ENCODE data around the gene ARHGEF39.

GRCh38 chr9:35649431-35650340, 15.3 kb downstream of the ARHGEF39 start:
- TF ChIP-seq, protein P1, sequence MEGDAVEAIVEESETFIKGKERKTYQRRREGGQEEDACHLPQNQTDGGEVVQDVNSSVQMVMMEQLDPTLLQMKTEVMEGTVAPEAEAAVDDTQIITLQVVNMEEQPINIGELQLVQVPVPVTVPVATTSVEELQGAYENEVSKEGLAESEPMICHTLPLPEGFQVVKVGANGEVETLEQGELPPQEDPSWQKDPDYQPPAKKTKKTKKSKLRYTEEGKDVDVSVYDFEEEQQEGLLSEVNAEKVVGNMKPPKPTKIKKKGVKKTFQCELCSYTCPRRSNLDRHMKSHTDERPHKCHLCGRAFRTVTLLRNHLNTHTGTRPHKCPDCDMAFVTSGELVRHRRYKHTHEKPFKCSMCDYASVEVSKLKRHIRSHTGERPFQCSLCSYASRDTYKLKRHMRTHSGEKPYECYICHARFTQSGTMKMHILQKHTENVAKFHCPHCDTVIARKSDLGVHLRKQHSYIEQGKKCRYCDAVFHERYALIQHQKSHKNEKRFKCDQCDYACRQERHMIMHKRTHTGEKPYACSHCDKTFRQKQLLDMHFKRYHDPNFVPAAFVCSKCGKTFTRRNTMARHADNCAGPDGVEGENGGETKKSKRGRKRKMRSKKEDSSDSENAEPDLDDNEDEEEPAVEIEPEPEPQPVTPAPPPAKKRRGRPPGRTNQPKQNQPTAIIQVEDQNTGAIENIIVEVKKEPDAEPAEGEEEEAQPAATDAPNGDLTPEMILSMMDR (IDR thresholded peaks at IDR 0.05): no peak
- no peak for TF ChIP-seq POLR2A (IDR thresholded peaks at IDR 0.05)
